Esophagus squamous epithelium (tissue), 4 donors: ENCODE measurements around the gene MYOCD.

Experiments used
- POLR2A ChIP-seq, 4 donors: fragments of 450-650 bp; IDR thresholded peaks; one replicate each; pipeline ENCODE4 v1.6.1; 2017; ENCODE audit warnings: antibody characterized with exemption in 4 of 4, mild to moderate bottlenecking in 4 of 4, moderate library complexity in 3 of 4
- TF ChIP-seq, protein P1 (sequence below), 6 experiments: fragments of 450-650 bp in 4 of 6; fragments of 200-600 bp in 2 of 6; sonication (generic) in 2 of 6; IDR thresholded peaks; one replicate each; pipeline ENCODE4 v1.5.1; 2016 to 2019; ENCODE audit warnings: antibody characterized with exemption in 6 of 6, mild to moderate bottlenecking in 4 of 6, moderate library complexity in 4 of 6

DNA sequence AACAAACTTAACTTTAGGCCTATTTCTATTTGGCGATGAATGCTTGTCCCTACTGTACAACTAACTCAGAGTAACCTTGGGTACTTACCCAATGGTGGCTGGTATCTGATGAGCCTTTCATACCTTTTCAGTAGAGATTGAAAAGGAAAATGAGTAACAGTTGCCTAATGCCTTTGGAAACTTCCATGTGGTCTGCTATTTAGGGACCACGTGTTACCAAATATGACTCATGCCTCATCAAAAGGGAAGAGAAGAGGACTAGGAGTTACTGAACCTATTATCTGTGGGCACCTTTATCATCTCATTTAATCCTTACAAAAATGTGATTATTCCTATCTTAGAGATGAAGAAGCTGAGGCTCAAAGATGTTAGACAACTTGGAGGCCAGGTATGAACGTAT is 8.1 kb downstream of the MYOCD start:
- TF ChIP-seq, protein P1, sequence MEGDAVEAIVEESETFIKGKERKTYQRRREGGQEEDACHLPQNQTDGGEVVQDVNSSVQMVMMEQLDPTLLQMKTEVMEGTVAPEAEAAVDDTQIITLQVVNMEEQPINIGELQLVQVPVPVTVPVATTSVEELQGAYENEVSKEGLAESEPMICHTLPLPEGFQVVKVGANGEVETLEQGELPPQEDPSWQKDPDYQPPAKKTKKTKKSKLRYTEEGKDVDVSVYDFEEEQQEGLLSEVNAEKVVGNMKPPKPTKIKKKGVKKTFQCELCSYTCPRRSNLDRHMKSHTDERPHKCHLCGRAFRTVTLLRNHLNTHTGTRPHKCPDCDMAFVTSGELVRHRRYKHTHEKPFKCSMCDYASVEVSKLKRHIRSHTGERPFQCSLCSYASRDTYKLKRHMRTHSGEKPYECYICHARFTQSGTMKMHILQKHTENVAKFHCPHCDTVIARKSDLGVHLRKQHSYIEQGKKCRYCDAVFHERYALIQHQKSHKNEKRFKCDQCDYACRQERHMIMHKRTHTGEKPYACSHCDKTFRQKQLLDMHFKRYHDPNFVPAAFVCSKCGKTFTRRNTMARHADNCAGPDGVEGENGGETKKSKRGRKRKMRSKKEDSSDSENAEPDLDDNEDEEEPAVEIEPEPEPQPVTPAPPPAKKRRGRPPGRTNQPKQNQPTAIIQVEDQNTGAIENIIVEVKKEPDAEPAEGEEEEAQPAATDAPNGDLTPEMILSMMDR (IDR thresholded peaks at IDR 0.05), result no peak
- no peak for TF ChIP-seq POLR2A (IDR thresholded peaks at IDR 0.05)
